ENCODE results near the gene PPP3CA. TPM values are rescaled to one million over a fixed set of nuclear protein-coding genes. Genes with fewer than 3 reads are reported as not detected.

The PPP3CA gene
- total and polyA plus RNA-seq, 4 donors = 13.5 to 72.0 (median 30.7) TPM

DNA sequence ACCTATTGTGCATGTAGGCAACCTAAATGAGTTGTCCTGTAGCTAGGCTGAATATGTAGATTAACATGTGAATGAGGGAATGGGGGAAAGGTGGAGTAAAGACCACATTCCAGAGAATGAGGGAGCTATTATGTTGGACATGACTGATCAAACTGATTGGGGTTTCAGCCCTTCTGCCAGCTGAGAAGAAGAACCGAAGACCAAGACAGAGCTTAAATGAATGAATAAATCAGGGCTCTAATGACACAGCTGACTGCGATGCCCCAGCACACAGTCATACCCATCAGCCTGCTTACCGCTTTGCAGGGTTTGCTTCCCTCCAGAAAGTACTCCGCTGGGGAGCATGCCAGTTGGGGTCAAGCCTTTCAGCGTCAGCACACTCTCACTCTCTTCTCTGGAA, 315.4 kb downstream of the PPP3CA start:
- no peaks in the 10 kb centered on the region for H3K4me1 ChIP-seq (ENCODE audit: control insufficient read depth in 5 of 5, insufficient read depth in 5 of 5, low read length in 5 of 5)
- peak in 2 of 3 donors; percentile 8 to 17 for DNase-seq

DNA sequence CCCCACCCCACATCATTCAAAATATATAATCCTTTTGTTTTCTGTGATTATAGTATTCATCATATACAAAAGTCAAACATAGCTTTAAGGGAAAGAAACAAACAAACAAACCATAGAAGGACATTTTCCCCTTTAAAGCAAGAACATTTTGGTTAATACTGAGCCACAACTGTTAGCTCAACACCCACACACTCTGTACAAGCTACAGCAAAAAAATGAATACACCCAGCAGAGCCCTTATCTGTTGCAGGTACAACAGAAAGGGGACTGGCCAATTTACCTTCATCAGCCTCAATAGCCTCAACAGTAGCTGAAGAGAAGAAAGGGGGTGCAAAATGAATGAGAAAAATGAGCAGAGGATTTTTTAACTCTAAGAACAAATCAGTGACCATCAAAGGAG, 318.4 kb downstream of the PPP3CA start:
- H3K4me3 ChIP-seq = no peak overlapping the region
- peaks cover 0 to 6% (median 4%) of the 10 kb centered on the region in 4 donors for H3K36me3 ChIP-seq (ENCODE audit: control insufficient read depth in 4 of 4, insufficient read depth in 4 of 4, low read length in 4 of 4)
- H3K27ac ChIP-seq (ENCODE audit: low read depth in 1 of 2, low read length in 1 of 2) = no peak overlapping the region
- no peaks in the 10 kb centered on the region for H3K27me3 ChIP-seq (ENCODE audit: control insufficient read depth in 3 of 3, insufficient read depth in 3 of 3, low read length in 2 of 3)
- TF ChIP-seq, protein P1, sequence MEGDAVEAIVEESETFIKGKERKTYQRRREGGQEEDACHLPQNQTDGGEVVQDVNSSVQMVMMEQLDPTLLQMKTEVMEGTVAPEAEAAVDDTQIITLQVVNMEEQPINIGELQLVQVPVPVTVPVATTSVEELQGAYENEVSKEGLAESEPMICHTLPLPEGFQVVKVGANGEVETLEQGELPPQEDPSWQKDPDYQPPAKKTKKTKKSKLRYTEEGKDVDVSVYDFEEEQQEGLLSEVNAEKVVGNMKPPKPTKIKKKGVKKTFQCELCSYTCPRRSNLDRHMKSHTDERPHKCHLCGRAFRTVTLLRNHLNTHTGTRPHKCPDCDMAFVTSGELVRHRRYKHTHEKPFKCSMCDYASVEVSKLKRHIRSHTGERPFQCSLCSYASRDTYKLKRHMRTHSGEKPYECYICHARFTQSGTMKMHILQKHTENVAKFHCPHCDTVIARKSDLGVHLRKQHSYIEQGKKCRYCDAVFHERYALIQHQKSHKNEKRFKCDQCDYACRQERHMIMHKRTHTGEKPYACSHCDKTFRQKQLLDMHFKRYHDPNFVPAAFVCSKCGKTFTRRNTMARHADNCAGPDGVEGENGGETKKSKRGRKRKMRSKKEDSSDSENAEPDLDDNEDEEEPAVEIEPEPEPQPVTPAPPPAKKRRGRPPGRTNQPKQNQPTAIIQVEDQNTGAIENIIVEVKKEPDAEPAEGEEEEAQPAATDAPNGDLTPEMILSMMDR (IDR thresholded peaks at IDR 0.05; ENCODE audit: control extremely low read depth, extremely low read depth) = no peak
- DNase-seq = no peak
- ATAC-seq (ENCODE audit: insufficient read depth, low FRiP score) = no peak
- no peaks in the 10 kb centered on the region for H3K9me3 ChIP-seq (ENCODE audit: control insufficient read depth in 4 of 4, insufficient read depth in 3 of 4, low read length in 3 of 4)
- H3K4me1 ChIP-seq (ENCODE audit: control insufficient read depth in 5 of 5, insufficient read depth in 5 of 5, low read length in 5 of 5) = no peaks in the 10 kb centered on the region
- no peak overlapping the region for H3K9ac ChIP-seq (ENCODE audit: insufficient read depth in 1 of 2, low read length in 2 of 2)

More for the DNA sequence above, 315.4 kb downstream of the PPP3CA start:
- Histone ChIP-seq H3K27me3 (ENCODE audit: control insufficient read depth in 3 of 3, insufficient read depth in 3 of 3, low read length in 2 of 3) (no peaks in the 10 kb centered on the region), H3K9ac (ENCODE audit: insufficient read depth in 1 of 2, low read length in 2 of 2) (no peak overlapping the region), H3K27ac (ENCODE audit: low read depth in 1 of 2, low read length in 1 of 2) (no peak overlapping the region), H3K4me3 (no peak overlapping the region), H3K9me3 (ENCODE audit: control insufficient read depth in 4 of 4, insufficient read depth in 3 of 4, low read length in 3 of 4) (no peaks in the 10 kb centered on the region), H3K36me3 (ENCODE audit: control insufficient read depth in 4 of 4, insufficient read depth in 4 of 4, low read length in 4 of 4) (peaks cover 0 to 6% (median 4%) of the 10 kb centered on the region in 4 donors)
- no peak for ATAC-seq (ENCODE audit: insufficient read depth, low FRiP score)
- TF ChIP-seq, protein P1 (IDR thresholded peaks at IDR 0.05; ENCODE audit: control extremely low read depth, extremely low read depth) = no peak
- WGBS, 2 donors = 76 to 77% methylated on average over 5 of the region's 5 CpGs

DNA sequence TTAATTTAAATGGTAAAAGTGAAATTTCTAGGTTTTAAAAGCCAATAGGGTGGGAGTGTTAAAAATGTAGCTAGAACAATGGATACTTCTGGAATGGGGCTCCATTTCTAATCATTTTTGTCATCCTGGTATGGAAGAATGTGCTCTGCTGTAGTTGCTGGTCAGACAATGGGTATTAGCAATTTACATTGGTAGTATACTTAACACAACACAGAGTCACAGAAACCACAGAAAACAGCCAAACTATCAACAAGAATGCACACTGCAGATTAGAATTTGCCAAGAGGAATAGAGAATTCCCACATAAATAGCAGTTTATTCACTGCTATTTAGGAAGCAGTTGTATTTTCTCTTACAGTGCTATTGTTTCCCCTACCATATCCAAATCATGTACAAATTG, 319.6 kb downstream of the PPP3CA start:
- Histone ChIP-seq H3K27ac (ENCODE audit: low read depth in 1 of 2, low read length in 1 of 2) (no peak overlapping the region), H3K9me3 (ENCODE audit: control insufficient read depth in 4 of 4, insufficient read depth in 3 of 4, low read length in 3 of 4) (no peaks in the 10 kb centered on the region), H3K36me3 (ENCODE audit: control insufficient read depth in 4 of 4, insufficient read depth in 4 of 4, low read length in 4 of 4) (peaks cover 0 to 7% (median 4%) of the 10 kb centered on the region in 4 donors), H3K27me3 (ENCODE audit: control insufficient read depth in 3 of 3, insufficient read depth in 3 of 3, low read length in 2 of 3) (no peaks in the 10 kb centered on the region), H3K4me1 (ENCODE audit: control insufficient read depth in 5 of 5, insufficient read depth in 5 of 5, low read length in 5 of 5) (no peaks in the 10 kb centered on the region), H3K9ac (ENCODE audit: insufficient read depth in 1 of 2, low read length in 2 of 2) (no peak overlapping the region), H3K4me3 (no peak overlapping the region)
- TF ChIP-seq, protein P1 (IDR thresholded peaks at IDR 0.05; ENCODE audit: control extremely low read depth, extremely low read depth) = no peak
- no peak for DNase-seq
- ATAC-seq (ENCODE audit: insufficient read depth, low FRiP score) = no peak

DNA sequence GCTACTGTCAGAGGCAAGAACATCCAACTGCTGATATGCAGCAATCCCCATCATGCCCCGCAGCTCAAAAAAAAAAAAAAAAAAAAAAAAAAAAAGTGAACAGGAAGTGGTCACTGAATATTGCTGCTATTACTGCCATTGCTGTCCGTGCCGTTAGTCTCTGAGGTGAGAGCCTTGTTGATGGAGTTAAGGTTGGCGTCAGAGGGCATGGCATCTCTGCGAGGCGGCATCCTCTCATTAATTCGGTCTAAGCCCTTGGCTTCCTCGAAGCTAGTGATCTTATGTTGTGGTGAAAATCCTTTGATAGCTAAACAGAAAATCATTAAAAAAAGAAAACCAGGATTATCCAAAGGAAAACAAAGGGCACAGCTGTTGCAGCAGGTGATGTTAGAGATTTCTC, 321.6 kb downstream of the PPP3CA start:
- Histone ChIP-seq H3K27ac (ENCODE audit: low read depth in 1 of 2, low read length in 1 of 2) (no peak overlapping the region), H3K4me1 (ENCODE audit: control insufficient read depth in 5 of 5, insufficient read depth in 5 of 5, low read length in 5 of 5) (no peaks in the 10 kb centered on the region), H3K9ac (ENCODE audit: insufficient read depth in 1 of 2, low read length in 2 of 2) (no peak overlapping the region), H3K4me3 (no peak overlapping the region), H3K9me3 (ENCODE audit: control insufficient read depth in 4 of 4, insufficient read depth in 3 of 4, low read length in 3 of 4) (no peaks in the 10 kb centered on the region), H3K36me3 (ENCODE audit: control insufficient read depth in 4 of 4, insufficient read depth in 4 of 4, low read length in 4 of 4) (peaks cover 0 to 3% (median 0%) of the 10 kb centered on the region in 4 donors), H3K27me3 (ENCODE audit: control insufficient read depth in 3 of 3, insufficient read depth in 3 of 3, low read length in 2 of 3) (no peaks in the 10 kb centered on the region)
- WGBS, 2 donors = 75 to 87% methylated on average over 8 of the region's 8 CpGs
- DNase-seq (no peak), ATAC-seq (ENCODE audit: insufficient read depth, low FRiP score) (no peak)
- TF ChIP-seq, protein P1 (IDR thresholded peaks at IDR 0.05; ENCODE audit: control extremely low read depth, extremely low read depth) = no peak
